ENCODE results near the gene MED25.

Gene MED25

GRCh38 chr19:49781394-49781793, 36.7 kb upstream of the MED25 start:
- Histone ChIP-seq H3K9me3 (no peaks in the 10 kb centered on the region), H3K36me3 (peaks cover 47% of the 10 kb centered on the region), H3K4me1 (ENCODE audit: control insufficient read depth in 1 of 2, insufficient read depth in 1 of 2, low read depth in 1 of 2, low read length in 1 of 2) (peaks cover 13 to 28% of the 10 kb centered on the region in 2 experiments), H3K4me3 (ENCODE audit: low read depth in 1 of 2, low read length in 1 of 2) (no peak overlapping the region), H3K27ac (peak overlapping the region; percentile 43), H3K27me3 (no peaks in the 10 kb centered on the region)
- TF ChIP-seq, protein P1, sequence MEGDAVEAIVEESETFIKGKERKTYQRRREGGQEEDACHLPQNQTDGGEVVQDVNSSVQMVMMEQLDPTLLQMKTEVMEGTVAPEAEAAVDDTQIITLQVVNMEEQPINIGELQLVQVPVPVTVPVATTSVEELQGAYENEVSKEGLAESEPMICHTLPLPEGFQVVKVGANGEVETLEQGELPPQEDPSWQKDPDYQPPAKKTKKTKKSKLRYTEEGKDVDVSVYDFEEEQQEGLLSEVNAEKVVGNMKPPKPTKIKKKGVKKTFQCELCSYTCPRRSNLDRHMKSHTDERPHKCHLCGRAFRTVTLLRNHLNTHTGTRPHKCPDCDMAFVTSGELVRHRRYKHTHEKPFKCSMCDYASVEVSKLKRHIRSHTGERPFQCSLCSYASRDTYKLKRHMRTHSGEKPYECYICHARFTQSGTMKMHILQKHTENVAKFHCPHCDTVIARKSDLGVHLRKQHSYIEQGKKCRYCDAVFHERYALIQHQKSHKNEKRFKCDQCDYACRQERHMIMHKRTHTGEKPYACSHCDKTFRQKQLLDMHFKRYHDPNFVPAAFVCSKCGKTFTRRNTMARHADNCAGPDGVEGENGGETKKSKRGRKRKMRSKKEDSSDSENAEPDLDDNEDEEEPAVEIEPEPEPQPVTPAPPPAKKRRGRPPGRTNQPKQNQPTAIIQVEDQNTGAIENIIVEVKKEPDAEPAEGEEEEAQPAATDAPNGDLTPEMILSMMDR (IDR thresholded peaks at IDR 0.05): no peak

- no peaks in the 10 kb centered on the region for H3K9me3 ChIP-seq
- no peak overlapping the region for H3K27ac ChIP-seq
- H3K36me3 ChIP-seq: peaks cover 54% of the 10 kb centered on the region
- no peak overlapping the region for H3K4me3 ChIP-seq (ENCODE audit: low read depth in 1 of 2, low read length in 1 of 2)
- no peaks in the 10 kb centered on the region for H3K27me3 ChIP-seq
- peaks cover 9 to 25% of the 10 kb centered on the region in 2 experiments for H3K4me1 ChIP-seq (ENCODE audit: control insufficient read depth in 1 of 2, insufficient read depth in 1 of 2, low read depth in 1 of 2, low read length in 1 of 2)
- TF ChIP-seq, protein P1 (IDR thresholded peaks at IDR 0.05): no peak
Measured at GRCh38 chr19:49782515-49782914, 35.6 kb upstream of the MED25 start.

DNA sequence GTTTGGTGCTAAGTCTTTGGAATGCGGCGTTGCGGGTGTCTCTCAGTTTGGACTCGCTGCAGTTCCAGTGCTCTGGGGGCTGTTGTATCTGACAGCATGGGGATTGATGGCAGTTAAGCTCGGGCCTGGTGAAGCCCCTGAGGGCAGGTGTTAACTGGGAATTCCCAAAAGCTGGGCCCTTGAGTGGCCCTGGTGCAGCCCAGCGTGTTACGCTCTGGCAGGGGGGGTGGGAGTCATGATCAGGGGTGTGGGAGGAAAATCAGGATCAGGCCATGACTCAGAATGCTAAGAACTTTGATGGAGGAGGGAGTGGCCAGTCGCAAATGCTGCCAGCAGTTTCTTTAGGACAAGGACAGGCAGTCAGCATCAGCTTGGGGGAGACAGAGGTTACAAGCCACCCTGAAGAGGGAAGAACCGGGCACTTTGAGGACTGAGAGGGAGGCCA, 31.7 kb upstream of the MED25 start:
- Histone ChIP-seq H3K4me3 (ENCODE audit: low read depth in 1 of 2, low read length in 1 of 2) (no peak overlapping the region), H3K4me1 (ENCODE audit: control insufficient read depth in 1 of 2, insufficient read depth in 1 of 2, low read depth in 1 of 2, low read length in 1 of 2) (peaks cover 0 to 6% of the 10 kb centered on the region in 2 experiments), H3K9me3 (no peaks in the 10 kb centered on the region), H3K27me3 (no peaks in the 10 kb centered on the region), H3K36me3 (peaks cover 86% of the 10 kb centered on the region), H3K27ac (no peak overlapping the region)
- TF ChIP-seq, protein P1 (IDR thresholded peaks at IDR 0.05): no peak

DNA sequence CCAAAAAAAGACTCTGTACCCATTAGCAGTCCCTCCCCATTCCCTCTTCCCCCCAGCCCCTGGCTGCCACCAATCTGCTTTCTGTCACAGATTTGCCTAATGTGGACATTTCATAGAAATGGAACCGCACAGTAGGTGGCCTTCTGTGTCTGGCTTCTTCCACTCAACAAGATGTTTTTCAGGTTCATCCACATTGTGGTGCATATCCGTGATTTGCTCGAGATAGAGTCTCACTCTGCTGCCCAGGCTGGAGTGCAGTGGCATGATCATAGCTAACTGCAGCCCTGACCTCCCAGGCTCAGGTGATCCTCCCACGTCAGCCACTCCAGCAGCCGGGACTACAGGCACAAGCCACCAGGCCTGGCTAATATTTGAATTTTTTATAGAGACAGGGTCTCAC, 30.3 kb upstream of the MED25 start:
- Histone ChIP-seq H3K27me3 (no peaks in the 10 kb centered on the region), H3K4me1 (ENCODE audit: control insufficient read depth in 1 of 2, insufficient read depth in 1 of 2, low read depth in 1 of 2, low read length in 1 of 2) (no peaks in the 10 kb centered on the region), H3K27ac (no peak overlapping the region), H3K36me3 (peaks cover 94% of the 10 kb centered on the region), H3K9me3 (no peaks in the 10 kb centered on the region), H3K4me3 (ENCODE audit: low read depth in 1 of 2, low read length in 1 of 2) (no peak overlapping the region)
- TF ChIP-seq, protein P1 (IDR thresholded peaks at IDR 0.05): no peak

- Histone ChIP-seq H3K36me3 (peaks cover 94% of the 10 kb centered on the region), H3K27me3 (no peaks in the 10 kb centered on the region), H3K4me3 (ENCODE audit: low read depth in 1 of 2, low read length in 1 of 2) (no peak overlapping the region), H3K9me3 (no peaks in the 10 kb centered on the region), H3K27ac (no peak overlapping the region), H3K4me1 (ENCODE audit: control insufficient read depth in 1 of 2, insufficient read depth in 1 of 2, low read depth in 1 of 2, low read length in 1 of 2) (no peaks in the 10 kb centered on the region)
- TF ChIP-seq, protein P1 (IDR thresholded peaks at IDR 0.05): no peak
Measured at GRCh38 chr19:49788857-49789256, 29.2 kb upstream of the MED25 start.

GRCh38 chr19:49790866-49791265, 27.2 kb upstream of the MED25 start:
- Histone ChIP-seq H3K4me3 (ENCODE audit: low read depth in 1 of 2, low read length in 1 of 2) (no peak overlapping the region), H3K9me3 (no peaks in the 10 kb centered on the region), H3K36me3 (peaks cover 94% of the 10 kb centered on the region), H3K27me3 (no peaks in the 10 kb centered on the region), H3K27ac (no peak overlapping the region), H3K4me1 (ENCODE audit: control insufficient read depth in 1 of 2, insufficient read depth in 1 of 2, low read depth in 1 of 2, low read length in 1 of 2) (no peaks in the 10 kb centered on the region)
- TF ChIP-seq, protein P1 (IDR thresholded peaks at IDR 0.05): no peak
